GM10266 (cell line): ENCODE data around the gene UBAC2.

ENCODE experiments used
- DNase-seq: peaks from one replicate; pipeline ENCODE4 v3.0.0; 2012; ENCODE audit errors: extremely low spot score
- TF ChIP-seq, protein P1 (sequence below): IDR thresholded peaks from 2 replicates; pipeline ENCODE4 v1.5.1; 2012; ENCODE audit warnings: mild to moderate bottlenecking, low read depth; ENCODE audit not compliant: control insufficient read depth, insufficient read depth; ENCODE audit errors: missing control alignments

UBAC2 gene

DNA sequence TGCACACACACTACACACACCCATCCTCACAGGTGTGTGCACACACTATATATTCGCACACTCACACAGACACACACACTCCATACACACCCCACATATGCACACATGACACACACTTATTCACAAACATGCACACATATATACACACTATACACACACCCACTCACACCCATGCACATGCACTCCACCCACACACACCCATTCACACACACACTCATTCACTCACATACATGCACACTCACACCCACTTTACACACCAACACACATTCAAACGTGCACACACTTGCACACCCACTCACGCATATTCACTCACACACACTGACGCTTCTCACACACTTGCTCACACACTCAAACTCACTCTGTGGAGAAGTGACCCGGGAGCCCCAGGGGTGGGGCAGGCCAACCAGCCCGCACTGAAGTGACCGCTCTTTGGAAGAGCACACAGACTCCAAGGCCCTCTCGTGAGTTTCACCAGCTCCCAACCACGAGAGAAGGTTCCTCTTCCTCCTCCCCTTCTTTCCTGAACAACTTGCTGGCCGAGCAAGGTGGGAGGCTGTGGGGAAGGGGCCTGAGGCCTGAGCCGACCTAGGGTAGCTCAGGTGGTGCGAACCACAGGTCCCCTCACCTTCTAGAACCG, 214.5 kb downstream of the UBAC2 start:
- TF ChIP-seq, protein P1, sequence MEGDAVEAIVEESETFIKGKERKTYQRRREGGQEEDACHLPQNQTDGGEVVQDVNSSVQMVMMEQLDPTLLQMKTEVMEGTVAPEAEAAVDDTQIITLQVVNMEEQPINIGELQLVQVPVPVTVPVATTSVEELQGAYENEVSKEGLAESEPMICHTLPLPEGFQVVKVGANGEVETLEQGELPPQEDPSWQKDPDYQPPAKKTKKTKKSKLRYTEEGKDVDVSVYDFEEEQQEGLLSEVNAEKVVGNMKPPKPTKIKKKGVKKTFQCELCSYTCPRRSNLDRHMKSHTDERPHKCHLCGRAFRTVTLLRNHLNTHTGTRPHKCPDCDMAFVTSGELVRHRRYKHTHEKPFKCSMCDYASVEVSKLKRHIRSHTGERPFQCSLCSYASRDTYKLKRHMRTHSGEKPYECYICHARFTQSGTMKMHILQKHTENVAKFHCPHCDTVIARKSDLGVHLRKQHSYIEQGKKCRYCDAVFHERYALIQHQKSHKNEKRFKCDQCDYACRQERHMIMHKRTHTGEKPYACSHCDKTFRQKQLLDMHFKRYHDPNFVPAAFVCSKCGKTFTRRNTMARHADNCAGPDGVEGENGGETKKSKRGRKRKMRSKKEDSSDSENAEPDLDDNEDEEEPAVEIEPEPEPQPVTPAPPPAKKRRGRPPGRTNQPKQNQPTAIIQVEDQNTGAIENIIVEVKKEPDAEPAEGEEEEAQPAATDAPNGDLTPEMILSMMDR, result no peak
- no peak for DNase-seq

DNA sequence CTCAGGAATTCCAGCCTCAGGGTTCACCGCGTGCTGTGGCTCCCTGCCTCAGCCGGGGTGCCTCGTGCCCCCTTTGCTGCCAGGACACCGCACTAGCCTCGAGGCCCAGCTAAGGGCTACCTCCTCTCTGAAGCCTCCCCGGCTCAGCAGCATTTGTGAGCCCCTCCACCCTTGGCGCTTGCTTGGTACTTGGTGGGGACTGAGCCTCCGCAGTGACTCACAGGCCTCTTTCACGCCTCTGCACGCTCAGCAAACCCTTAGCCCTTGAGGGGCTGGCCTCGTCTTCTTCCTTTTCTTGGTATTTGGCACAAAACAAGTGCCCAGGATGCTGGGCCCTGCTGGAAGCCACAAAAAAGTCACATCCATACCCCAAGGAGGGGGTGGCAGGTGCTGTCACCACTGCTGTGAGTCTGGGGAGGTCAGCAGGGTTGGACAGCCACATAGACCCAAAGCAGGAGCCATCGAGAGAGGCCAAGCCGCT, 215.2 kb downstream of the UBAC2 start:
- DNase-seq, result no peak
- TF ChIP-seq, protein P1, result no peak

DNA sequence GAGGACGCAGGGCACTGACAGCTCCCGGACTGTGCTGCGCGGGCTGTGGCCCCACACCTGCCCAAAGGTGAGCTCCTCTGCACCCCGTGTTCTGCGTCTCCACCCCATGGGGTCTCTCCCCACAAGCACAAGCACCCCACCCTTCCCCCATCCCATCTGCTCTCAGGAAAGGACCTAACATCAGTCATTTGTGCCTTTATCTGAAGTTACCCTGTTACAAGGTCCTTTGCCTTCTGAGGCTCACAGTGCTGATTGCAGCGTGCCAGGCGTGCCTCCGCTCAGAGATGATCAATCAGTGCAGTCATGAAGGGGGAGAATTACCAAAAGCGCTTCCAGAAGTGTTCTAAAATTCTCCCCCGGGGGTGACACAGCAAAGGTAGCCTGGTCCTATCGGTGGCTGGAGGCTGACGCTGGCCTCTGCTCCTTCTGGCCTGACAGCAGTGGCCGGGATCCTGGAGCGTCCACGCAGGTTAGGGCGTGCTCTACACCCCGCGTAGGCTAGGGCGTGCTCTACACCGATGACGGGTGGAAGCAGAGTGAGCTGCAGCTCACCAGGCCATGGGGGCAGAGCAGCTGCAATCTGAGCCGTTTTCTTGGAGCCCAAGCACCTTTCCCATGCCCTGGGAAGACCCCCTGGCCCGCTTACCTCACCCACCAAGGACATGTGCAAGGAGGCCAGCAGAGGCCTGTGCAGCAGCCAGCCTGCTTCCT, 215.9 kb downstream of the UBAC2 start:
- TF ChIP-seq, protein P1, result no peak
- no peak for DNase-seq

DNA sequence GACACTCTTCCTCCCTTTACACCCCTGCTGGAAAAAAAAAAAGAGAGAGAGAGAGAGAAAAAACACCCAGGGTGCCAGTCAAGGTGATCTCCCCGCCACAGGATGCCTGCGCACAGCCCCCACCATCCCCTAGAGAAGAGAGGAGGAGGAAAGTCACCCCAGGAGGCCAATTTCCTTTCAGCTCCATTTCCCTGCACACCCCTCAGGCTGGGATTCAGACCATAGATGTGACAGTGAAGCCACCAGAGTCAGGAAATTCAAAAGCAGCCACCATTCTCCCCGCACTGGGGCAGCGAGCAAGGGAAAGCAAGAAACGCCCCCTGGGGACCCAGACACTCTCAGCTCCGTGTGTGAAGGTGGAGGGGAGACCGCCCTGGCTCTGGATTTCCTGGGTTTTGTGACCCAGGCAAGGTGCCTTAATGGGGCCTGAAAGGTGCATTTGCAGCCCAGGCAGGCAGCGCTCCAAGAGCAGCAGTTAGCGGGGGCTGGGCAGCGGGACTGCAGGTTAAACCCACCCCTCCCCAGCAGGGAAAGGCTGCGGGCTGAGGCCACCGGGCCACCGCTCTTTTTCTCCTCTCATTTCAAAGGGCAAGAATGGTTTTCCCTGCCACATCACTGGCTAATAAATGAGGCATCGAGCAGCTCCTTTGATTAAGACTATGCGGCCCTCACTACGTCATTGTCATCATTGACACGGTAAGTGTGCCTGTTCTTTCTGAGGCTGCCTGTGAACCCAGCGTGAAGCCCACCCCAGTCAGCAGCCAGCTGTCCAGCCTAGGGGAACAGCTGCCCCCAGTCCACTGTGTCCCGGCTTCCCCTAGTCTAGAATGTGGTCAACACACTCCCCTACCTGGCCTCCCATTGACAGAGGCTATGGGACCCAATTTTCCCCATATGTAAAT, 216.8 kb downstream of the UBAC2 start:
- no peak for DNase-seq
- TF ChIP-seq, protein P1, result no peak

GRCh38 chr13:99418103-99418842, 217.6 kb downstream of the UBAC2 start:
- TF ChIP-seq, protein P1, result no peak
- no peak for DNase-seq

GRCh38 chr13:99418843-99419140, 218.1 kb downstream of the UBAC2 start:
- TF ChIP-seq, protein P1, result no peak
- DNase-seq, result no peak
